ENCODE data around the gene ABLIM2.

The ABLIM2 gene

DNA sequence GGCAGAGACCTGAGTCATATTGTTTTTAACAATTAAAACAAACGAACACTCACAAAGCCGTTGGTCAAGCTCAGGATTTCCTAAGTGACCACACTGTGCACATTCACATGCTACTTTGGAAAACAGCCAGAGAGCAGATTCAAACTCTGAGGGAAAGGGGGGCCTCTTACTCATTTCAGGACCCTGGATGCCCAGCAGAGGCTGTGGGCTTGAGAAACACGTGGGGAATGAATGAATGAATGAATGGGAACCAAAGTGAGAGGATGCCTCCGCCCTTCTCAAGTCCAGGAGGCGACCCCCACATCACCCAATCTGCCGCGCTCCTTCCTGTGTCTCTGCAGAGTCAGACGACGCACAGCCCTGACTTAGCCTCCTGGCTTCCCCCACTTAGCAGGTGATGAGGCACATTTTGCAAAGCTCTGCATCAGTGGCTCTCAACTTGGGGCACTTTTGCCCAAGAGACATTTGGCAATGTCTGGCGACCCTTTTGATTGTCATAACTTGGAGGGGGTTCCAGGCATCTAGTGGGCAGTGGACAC is 76.0 kb downstream of the ABLIM2 start:
- no peak for DNase-seq

DNA sequence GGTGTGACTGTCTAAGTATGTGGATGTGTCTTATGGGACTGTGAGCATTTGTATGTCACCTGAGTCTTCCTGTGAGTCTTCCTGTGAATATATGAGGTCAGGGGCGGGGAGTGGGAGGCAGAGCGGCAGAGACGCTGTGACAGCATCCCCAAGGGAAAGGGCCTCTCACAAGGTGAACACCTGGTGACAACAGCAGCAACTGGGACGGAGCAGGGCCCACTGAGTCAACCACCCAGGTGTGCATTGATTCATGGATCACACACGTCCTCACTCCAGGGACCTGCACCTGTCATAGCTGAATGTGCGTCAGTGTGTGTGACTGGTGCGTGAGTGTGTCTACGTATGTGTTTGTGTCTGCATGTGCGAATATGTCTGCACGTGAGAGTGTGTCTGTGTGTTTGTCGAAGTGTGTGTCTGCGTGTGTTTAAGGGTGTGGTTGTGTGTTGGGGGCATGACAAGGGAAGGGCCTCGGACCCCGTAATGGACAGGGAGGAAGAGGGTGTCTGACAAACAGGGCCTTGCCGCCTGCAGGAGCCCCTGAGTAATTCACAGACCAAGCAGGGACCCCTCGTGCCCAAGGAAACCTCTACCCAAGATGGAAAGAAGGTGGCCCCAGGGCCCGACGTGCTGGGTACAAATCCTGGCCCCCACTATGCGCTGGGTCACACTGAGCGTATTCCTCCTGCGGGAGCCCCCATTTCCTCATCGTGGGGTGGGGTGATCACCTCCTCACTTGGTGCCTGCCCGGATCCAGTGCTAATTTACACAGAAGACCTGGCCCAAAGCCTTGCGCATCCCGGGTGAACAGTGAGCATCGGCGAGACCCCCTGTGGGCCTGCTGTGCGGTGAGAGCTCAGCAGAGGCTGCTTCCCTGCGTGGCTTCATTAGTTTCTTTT is 76.7 kb downstream of the ABLIM2 start:
- no peak for DNase-seq

DNA sequence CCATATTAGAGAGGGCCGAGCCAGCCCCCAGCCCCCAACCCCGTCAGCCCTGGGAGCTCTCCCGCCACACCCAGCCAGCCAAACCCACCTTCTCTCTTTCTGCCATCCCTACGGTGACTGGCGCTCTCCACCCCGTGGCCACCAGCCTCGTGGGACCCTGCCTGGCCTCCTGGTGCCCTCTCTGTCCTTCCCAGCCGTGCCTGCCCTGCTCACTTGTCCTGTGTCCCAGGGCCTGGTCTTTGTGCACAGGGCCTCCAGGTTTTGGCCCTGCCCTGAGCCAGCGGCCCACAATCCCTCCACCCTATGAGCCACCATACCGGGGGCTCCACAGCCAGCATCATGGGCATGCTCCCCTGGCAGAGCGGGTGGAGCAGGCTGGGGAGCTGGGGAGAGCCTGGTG is 77.4 kb downstream of the ABLIM2 start:
- no peak for DNase-seq

DNA sequence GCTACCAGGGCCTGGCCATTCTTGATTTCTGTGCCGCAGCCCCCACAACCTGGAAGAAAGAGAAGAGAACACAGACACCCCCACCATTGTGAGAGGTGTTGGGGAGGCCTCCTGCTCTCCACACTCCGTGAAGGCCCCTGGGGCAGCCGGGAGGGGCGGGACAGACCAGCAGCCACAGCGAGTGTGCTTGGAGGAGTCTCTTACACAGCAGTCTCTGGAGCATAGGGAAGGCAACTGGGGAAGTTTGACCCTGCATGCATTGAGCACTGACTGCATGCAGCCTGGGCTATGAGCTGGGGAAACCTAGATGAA is 77.9 kb downstream of the ABLIM2 start:
- DNase-seq = no peak

DNA sequence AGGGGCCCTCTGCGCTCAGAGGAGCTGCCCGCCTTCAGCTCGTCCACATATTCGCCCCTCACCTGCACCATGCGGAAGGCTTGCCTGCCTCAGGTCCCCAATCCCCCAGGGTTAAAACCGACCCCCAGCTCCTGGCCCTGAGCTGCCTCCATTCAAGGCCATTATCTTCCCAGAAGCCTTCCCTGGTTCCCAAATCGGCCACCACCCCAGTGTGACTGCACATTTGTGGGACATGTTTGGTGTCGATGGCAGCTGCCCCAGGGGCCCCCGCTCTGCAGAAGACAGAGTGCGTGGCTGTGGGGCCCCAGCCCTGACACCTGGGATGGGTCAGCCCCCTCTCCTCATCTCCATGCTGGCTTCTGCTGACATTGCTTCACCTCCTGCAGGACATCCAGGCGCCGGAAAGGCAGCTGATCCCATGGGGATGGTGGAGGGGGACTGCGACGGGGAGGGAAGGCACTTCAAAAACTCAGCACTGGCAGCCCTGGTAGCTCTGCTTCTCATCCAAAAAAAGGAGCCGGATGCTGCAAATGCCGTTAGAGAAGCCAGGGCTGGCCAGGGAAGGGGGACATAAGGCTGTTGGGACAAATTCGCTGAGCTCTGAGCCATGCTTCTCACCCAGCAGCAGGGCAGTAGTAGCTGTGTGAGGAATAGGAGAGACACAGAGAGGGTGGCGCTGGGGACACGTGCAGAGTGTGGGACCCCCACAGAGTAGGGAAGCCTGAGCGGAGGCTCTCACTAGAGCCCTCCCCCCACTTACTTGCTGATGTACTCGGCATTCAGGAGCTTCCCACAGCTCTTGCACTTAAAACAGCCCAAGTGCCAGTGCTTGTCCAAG is 78.5 kb downstream of the ABLIM2 start:
- DNase-seq = no peak

DNA sequence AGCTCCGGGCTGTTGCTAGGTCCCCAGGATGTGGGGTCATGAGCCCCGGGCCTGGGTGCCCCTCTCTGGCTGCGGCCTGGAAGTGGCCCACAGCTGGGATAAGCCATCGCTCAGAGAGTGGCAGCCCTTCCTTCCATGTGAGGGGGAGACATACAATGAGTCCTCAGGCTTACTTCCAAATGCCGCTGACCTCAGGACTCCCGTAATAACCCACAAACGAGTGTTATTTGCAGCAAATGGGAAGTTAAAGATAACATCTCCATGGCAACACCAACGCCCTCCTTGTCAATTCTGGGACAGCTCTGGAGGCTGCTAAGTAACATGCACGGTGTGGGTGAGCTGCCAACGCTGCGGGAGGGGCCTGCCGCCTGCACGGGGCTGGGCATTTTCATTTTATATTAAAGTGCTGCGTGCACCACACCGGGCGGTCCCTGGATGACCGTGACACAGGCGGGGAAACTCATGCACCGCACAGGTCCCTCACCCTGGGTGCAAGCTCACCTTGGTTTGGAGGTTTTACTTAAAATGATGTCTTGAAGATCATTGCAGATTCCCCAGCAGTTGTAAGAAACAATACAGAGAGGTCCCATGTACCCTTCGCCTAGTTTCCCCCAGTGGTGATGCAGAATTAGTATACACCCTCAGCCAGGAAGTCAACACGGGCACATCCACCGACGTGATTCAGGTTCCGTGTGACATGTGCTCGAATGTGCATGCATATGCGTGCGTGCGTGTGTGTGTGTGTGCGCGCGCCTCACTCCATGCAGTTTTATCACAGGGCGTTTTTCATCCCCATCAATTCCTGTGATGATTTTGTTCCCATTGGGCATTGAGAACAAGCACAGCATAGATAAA is 79.4 kb downstream of the ABLIM2 start:
- no peak for DNase-seq

DNA sequence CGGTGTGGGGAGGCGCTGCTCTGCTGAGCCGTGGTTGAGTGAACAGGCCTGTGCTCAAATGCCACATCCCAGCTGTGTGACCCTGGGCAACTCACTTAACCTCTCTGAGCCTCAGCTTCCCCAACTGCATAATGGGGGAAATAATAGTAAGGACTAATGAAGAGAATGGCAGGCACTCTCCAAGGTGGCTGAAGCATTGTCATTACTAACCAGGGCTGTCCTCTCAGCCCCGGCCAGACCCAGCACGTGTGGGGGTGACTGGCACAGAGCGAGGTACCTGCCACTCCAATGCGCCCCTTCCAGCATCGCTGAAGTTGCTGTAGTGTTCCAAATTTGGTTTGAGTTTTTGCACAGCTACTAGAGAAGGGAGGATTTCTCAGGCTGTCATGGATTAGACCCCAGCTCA is 80.0 kb downstream of the ABLIM2 start:
- DNase-seq = no peak

DNA sequence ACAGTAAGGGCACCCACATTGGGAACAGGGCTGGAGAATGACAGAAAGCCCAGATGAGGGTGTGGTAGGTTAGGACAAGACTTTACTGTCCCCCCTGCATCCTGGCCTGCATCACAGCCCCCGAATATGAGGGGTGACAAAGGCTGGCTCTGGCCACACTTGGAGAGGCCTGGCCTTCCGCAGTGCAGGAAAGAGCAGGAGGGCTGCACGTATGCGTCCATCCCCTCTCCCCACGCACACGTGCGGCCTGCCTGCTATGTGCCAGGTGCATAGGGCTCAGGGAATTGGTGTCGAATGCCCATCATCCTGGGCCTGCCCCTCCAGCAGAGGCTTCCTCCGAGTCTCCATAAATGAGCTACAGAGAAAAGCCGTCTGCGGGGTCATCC is 80.5 kb downstream of the ABLIM2 start:
- no peak for DNase-seq

DNA sequence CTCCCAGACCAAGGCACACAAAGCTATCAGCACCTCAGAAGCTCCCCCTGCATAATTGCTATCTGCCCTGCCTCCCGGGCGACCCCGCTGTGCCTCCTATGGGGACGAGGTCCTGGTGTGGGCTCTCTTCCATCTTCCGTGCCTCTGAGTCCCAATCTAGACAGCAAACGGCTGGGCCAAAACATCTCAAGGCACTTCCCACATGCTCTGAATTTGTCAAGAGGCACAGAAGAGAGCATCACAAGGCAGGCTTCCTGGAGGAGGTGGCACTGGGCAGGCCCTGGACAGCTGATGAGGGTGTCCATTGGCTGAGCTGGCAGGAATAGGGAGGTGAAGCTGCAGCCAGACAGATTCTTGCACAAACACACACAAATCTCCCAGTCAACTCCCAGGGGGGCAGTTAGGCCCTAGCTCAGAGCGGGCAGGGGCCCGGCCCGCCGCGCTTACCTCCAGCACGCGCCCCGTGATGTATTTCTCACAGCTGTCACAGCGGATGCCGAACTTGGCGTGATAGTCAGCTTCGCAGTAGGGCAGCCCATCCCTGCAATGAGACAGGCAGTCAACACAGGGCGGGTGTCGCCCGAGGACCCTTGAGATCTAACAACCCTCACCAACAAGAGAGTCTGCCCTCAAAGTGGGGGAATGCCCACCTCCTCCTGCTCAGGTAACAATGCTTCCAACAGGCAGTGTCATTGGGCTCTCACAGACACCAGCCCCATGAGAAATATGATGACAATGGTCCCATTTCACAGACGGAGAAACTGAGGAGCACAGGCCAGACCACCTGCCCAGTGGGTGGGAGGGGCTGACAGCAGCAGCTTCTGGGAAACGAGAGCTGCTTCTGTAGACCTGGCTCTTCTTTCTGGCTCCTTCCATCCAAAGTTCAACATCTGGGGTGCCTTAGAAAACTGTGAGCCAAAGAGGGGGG is 81.2 kb downstream of the ABLIM2 start:
- DNase-seq = no peak

DNA sequence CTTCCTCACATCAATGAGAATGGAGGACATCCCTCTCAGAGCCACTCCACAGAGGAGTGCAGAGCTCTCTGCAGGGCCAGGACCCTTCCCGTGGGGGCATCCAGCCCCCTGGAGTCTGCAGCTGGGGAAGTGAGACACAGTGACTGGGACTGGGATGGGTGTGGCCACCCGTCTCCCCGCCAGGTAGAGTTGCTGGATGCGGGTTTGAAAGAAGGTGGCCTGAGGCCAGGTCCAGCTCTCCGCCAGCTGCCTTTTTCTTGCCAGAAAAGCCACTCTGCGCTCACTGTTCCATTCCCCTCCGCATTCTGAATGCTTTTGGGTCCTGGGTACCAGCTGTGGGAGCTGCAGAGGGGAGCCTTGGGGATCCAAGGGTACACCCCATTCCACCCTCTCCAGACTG is 82.6 kb downstream of the ABLIM2 start:
- DNase-seq = no peak

DNA sequence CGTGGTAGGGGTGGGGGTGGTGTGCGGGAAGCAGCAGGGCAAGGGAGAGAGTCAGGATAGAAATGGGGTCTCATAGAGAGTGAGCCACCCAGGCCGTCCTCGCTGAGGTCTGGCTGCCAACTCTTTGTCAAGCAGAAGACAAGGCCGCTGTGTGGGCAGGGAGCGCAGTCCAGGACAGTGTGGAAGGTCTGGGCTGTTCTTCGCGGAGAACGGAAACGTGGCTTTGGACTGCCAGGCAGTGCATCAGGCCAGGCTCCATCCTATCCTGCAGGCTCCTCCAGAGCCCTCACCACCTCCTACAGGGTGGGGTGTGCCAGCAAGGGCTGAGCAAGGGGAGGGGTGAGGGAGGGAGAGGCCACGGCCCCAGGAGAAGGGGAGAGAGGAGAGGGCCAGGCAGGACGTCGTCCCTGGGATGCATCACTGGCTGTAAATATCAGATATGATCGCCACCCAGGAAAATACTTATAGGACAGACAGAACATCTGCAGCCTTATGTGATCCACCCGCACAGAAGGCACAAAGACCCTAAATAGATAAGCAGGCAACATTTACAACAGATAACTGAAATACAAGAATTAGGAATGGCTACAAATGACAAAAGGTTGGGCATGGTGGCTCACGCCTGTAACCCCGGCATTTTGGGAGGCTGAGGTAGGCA is 85.3 kb downstream of the ABLIM2 start:
- no peak for DNase-seq

DNA sequence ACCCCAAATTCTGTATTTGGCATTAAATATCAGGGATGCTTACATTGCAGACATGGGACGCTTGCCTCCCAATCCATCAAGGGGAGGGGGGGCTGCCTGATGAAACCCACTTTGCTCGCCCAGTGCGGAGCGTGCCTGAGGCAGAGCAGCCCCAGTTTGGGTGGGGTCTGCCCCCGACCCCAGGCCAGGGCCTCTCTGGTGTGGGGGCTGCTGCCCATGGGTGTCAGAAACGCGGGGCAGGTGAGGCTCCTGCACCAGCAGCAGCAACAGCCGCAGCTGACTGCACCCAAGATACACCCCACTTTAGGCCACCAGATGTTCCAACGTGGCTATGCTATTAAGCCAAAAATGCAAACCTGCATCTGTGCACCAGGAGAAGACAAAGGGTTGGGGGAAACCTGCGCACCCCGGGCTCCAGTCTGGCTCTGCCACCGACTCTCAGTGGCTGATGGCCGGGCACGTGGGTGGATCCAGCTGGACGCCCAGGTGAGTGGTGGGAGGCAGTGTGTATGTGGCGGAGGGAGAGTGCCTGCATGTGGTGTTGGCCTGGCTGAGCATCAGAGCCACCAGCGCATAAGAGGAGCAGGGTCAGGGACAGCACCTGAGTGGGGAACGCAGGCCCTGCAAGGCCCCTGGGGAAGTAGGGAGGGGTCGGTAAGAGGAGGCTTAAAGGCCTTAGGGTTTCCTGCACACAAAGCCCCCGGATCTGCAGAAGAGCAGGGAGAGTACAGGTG is 86.2 kb downstream of the ABLIM2 start:
- no peak for DNase-seq

DNA sequence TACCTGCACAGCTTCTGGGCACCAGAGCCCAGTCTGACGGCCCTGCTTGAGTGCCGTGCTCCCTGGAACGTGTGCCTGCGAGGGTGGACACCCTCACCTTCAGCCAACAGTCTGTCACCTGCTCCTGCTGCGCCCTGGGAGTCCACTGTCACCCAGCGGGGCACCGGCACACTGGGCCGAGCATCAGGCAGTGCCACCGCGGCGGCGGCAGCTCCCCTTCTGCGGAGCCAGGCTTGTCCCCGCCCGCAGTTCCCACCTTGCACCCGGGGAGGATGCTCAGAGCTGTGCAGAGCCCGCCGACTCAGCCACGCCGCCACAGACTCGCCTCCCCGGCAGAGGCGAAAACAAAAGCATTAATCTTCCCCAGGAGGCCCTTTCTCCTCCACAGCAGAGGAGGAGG is 86.8 kb downstream of the ABLIM2 start:
- DNase-seq = no peak

DNA sequence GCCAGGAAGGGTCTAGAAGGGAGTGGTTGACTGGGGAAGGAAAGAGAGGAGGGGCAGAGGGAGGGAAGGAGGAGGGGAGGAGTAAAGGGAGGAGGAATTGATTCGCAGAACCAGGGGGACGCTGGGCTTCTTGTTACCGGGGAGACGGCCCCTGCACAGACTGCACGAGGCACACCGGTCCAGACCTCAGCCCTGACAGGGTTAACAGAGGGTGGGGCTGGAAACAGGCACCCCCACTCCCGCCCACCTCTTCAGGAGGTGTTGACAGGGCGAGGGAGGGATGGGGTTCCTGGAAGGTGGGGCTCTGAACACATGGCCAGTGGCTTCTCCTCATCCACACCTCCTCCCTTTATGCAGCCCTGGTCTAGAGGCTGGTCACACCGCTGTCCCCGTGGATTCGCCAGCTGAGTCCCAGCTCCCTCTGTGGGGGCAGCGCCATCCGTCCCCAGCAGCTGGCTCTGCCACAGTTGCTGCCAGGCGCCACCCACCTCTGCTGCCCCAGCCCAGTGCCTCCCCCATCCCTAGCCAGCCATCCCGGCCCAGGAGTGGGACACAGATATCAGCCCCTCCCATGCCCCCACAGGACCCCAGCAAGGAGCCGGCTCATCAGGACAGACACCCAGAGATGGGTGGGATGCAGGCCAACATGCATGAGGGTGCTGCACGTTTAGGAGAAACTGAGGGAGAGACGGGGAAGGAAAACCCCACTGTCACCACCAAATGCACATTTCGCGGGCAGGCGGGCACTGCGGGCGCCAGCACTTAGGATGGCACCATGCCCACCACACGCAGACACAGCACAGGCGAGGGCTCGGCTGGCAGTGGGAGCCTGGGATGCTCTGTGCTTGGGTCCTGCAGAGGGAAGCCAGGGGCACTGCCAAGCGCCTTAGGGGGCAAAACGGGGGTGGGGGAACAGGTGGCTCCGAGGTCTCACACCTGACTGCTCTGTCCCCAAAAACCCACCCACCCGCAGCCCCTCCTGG is 87.6 kb downstream of the ABLIM2 start:
- DNase-seq = no peak

DNA sequence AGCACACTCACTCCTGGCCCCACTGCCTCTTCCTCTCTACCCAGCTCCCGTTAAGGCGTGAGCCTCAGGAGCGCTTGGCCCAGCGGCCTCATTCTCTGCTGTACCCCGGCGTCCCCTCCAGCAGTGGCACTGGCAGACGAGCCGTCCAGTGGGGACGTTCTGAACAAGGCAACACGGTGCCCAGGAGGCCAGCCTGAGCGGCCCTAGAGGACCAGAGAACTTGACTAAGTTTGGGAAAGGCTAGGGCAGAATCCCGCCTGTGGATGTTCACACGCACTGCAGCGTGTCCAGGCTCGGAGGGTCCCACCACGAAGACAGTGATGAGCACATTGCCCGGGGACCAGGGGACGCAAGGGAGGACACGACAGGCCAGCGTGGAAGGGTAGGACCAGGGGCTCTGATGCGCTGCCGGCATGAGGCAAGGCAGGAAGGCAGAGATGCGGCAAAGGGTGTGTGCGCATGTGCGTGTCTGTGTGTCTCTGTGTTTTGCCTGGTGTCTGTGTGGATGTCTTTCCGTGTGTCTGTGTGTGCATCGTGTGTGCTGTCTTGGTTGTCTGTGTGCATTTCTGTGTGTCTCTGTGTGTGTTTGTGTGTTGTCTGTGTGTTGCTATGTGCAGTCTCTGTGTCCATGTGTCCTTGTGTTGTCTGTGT is 89.4 kb downstream of the ABLIM2 start:
- DNase-seq = no peak

DNA sequence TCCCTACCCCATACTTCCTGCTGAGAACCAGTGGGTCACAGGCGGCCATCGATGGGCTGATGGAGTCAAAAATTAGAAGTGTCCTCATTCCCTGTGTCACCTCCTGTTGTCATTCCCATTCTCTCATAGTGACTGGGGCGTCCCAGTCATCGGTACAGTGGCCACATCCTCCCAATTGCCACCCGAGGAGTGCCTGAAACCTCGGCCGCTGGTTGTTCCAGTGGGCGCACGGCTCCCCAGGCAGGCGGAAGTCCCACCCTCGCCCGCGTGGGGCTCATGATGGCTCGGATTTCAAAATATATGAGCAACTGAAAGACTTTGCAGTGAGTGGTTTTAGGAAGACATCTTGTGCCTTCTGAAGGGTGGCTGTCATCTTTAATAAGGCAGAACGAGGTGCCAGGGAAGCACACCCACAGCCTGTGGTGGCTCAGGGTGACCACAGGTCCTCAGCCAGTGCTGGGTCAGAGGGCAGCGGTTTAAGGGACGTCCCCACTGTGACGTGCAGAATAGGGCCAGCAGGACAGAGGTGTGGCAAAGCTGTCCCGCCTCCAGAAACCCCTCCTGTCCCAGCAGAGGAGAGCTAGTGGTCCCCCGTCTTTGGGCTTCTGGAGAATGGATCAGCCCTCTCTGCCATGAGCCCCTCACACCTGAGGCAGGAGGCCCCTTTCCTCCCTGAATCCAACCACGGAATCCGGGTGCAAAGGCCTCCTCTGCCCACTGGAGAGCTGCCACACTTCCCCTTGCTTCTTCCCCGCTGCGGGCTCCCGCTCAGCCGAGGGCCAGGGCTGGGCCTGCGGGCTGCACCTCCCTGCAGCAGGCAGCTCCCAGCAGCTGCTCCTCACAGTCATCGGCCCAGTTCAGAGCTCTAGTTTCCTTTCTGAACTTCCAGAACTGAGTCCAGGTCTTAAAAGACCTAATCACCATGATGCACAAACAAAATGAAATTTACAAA is 90.4 kb downstream of the ABLIM2 start:
- DNase-seq = no peak

DNA sequence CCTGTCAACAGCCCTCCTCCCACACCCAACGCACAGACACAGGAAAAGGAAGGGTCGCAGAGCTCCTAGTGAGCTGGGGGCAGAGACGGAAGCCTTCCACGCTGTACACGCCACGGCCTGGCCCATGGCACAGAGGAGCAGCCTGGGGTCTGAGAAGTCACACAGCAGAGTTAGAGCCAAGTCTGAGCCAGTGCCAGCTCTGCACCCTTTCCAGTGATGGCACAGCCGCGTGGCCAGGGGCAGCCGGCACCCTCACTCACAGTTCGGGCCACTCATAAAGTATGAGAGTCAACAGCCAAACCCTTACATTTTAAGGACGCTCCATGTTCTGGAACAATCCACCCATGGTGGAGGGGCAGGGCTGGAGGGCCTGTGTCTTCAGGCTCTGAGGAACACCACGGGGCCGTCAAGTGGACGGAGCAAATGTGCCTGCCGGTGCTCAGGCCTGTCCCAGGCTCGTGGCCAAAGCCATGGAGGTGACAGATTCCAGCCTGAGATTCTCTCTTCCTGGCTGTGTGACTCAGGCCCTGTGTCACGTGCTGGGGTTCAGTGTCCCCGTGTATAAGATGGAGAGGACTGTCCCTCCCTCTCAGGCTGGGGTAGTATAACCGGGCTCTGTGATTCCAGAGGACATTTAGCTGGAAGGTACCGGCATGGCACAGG is 91.2 kb downstream of the ABLIM2 start:
- DNase-seq = no peak
